Kidney (tissue), 14 donors: ENCODE results near the gene CASP9. TPM values are rescaled to one million over a fixed set of nuclear protein-coding genes. Genes with fewer than 3 reads are reported as not detected.
A peak's percentile ranks its signal among the peaks of the same experiment; 100 is the strongest.

Experiments used
- DNase-seq, 5 donors: peaks; one replicate each; pipeline ENCODE4 v3.0.0-alpha.2; 2013 to 2020
- FAIRE-seq: peaks from 2 replicates; lab custom pipeline; 2012; peaks lifted over from hg19 to GRCh38; lab: Jason Lieb, UNC
- H3K27ac ChIP-seq, 2 donors: one replicate each; pipeline ENCODE4 v1.7.0; 2013; ENCODE audit warnings: low read depth in 2 of 2, low read length in 2 of 2, inconsistent platforms in 1 of 2
- H3K27me3 ChIP-seq: one replicate; pipeline ENCODE4 v1.7.1; 2013; ENCODE audit warnings: low read length, inconsistent platforms; ENCODE audit not compliant: control insufficient read depth, insufficient read depth
- H3K36me3 ChIP-seq, 3 donors: one replicate each; pipeline versions ENCODE4 v1.7.0 to v1.7.1; 2013; ENCODE audit warnings: low read length in 3 of 3, control low read depth in 1 of 3, inconsistent platforms in 1 of 3; ENCODE audit not compliant: insufficient read depth in 3 of 3, control insufficient read depth in 2 of 3
- H3K4me1 ChIP-seq, 3 donors: one replicate each; pipeline versions ENCODE4 v1.7.0 to v1.7.1; 2013; ENCODE audit warnings: low read length in 3 of 3, inconsistent platforms in 1 of 3, low read depth in 1 of 3; ENCODE audit not compliant: control insufficient read depth in 2 of 3, insufficient read depth in 2 of 3
- H3K4me3 ChIP-seq, 3 donors: one replicate each; pipeline versions ENCODE4 v1.7.0 to v1.8.1; 2013; ENCODE audit warnings: low read length in 3 of 3, control low read depth in 1 of 3, inconsistent platforms in 1 of 3
- H3K9ac ChIP-seq, 3 donors: one replicate each; pipeline versions ENCODE4 v1.7.0 to v1.7.1; 2013; ENCODE audit warnings: low read length in 3 of 3, control low read depth in 1 of 3, inconsistent platforms in 1 of 3
- H3K9me3 ChIP-seq, 3 donors: one replicate each; pipeline versions ENCODE4 v1.7.0 to v1.7.1; 2013; ENCODE audit warnings: low read length in 3 of 3, control low read depth in 1 of 3, inconsistent platforms in 1 of 3; ENCODE audit not compliant: control insufficient read depth in 2 of 3, insufficient read depth in 1 of 3
- CTCF ChIP-seq: IDR thresholded peaks from 3 replicates; pipeline ENCODE4 v1.5.1; 2012; ENCODE audit warnings: mild to moderate bottlenecking, moderate library complexity, borderline replicate concordance; ENCODE audit not compliant: insufficient read depth; ENCODE audit errors: extremely low read depth
- intact Hi-C: fragments of 100-400 bp; cut with DNase I; formaldehyde crosslinking; loops from one replicate; pipeline ENCODE4 v1.11.1; 2022
- polyA plus RNA-seq: library from polyadenylated mRNA; stranded (reverse); fragments of 350-450 nt; fragmentation: Illumina TruSeq; extraction: RNeasy Lipid Tissue Mini Kit (QIAGEN cat#74804); gene quantifications from one replicate; pipeline ENCODE4 v1.2.3, GENCODE V29; 2014; ENCODE audit warnings: low read depth, low replicate concordance; ENCODE audit not compliant: insufficient read depth
- total RNA-seq: library from RNA; stranded (reverse); fragmentation: NEBNext Ultra II Directional; extraction: Animal tissue kit (Norgen Biotek cat#: 25700); gene quantifications from one replicate; pipeline ENCODE4 v1.2.1, GENCODE V29; 2021
- donor health status: control.
- donor health status: control.
- donor health status: control.
- donor health status: control.
- donor health status: control.
- donor health status: DM: yes; HTN: yes; CAD: no.
- donor health status: Normal renal cell carcinoma (clear cell type).

The CASP9 gene
- total and polyA plus RNA-seq, 2 donors from 2014 or later: 18.2 to 20.1 TPM

- FAIRE-seq (no peak), DNase-seq (no peak)
- no peak overlapping the region for H3K27ac ChIP-seq
- H3K36me3 ChIP-seq: peaks cover 0 to 16% (median 7%) of the 10 kb centered on the region in 3 donors
- intact Hi-C loops: no loop called here
- TF ChIP-seq CTCF: no peak
- H3K4me3 ChIP-seq: no peak overlapping the region
- no peaks in the 10 kb centered on the region for H3K9me3 ChIP-seq
- H3K9ac ChIP-seq: no peak overlapping the region
- H3K4me1 ChIP-seq: no peaks in the 10 kb centered on the region
- no peaks in the 10 kb centered on the region for H3K27me3 ChIP-seq
Measured at GRCh38 chr1:15504436-15504835, 19.6 kb downstream of the CASP9 start.

- peak; percentile 44 for TF ChIP-seq CTCF
- H3K9ac ChIP-seq: no peak overlapping the region
- no peaks in the 10 kb centered on the region for H3K9me3 ChIP-seq
- DNase-seq (peak in 4 of 5 donors; percentile 66 to 77 (median 72)), FAIRE-seq (no peak)
- no peak overlapping the region for H3K4me3 ChIP-seq
- no peaks in the 10 kb centered on the region for H3K4me1 ChIP-seq
- peaks cover 0 to 20% (median 5%) of the 10 kb centered on the region in 3 donors for H3K36me3 ChIP-seq
- intact Hi-C loops: no loop called here
- no peak overlapping the region for H3K27ac ChIP-seq
- no peaks in the 10 kb centered on the region for H3K27me3 ChIP-seq
Measured at GRCh38 chr1:15501208-15502032, 22.6 kb downstream of the CASP9 start.

DNA sequence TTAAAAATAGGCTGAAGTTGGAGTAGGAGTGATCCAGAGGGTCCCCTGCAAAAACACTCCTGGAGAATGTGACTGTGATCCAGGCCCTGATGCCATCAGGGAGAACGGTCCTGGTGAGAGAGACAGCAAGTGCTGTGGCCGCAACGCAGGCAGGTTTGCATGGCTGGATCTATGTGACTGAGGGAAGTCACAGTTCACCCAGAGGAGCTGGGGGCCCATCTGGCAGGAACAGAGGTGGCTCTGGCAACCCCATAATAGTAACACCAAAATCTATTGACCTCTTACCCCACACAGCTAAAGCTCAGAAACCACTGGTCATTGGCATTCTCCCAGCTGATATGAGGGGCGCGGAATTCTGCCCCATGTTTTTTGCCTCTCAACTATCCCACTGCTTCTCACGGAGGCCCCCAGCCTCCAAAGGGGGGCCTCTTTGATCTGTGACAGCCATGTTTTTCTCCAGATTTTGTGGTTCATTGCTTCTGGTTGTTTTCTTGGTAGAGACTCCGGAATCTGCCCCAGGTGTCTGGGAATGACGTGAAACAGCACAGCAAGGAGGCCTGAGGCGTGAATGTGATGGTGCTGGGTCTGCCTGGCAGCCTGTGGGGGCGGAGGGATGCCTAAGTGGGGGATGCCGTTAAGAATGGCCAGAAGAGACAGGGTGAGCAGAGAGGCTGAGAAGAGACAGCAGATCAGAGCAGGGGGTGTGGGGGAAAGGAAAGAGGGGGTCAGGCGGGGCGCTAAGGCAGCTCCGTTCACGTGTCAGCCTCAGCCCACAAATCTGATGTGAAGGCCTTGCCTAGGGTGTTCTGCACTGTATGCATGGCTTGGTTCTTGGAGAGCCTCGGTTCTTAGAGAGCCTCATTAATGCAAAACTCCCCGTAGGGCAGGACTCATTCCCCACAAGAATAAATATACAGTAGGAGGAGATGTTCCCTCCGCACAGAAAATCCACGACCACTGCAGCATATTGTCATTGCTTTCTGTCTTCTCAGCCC, 23.5 kb downstream of the CASP9 start:
- Histone ChIP-seq H3K36me3 (peaks cover 0 to 20% (median 5%) of the 10 kb centered on the region in 3 donors), H3K4me1 (no peaks in the 10 kb centered on the region), H3K9me3 (no peaks in the 10 kb centered on the region), H3K4me3 (no peak overlapping the region), H3K9ac (no peak overlapping the region), H3K27me3 (no peaks in the 10 kb centered on the region), H3K27ac (no peak overlapping the region)
- FAIRE-seq (no peak), DNase-seq (peak in 4 of 5 donors; percentile 51 to 76 (median 63))
- intact Hi-C loops: no loop called here
- no peak for TF ChIP-seq CTCF
